HEK293 (cell line): ENCODE data around the gene SCN5A.

Source experiments
- CTCF ChIA-PET: fragments of 350-600 bp; formaldehyde crosslinking; extraction: SDS; loops from one replicate; lab custom pipeline; 2021; ENCODE audit warnings: antibody characterized with exemption; lab: Yijun Ruan, JAX
- POLR2A ChIA-PET: fragments of 300-600 bp; formaldehyde crosslinking; extraction: SDS; loops from one replicate; lab custom pipeline; 2020; ENCODE audit warnings: antibody characterized with exemption, inconsistent platforms; lab: Yijun Ruan, JAX
- H3K27ac ChIP-seq: fragments of 200-500 bp; sonication (Bioruptor generic); 2 replicates; pipeline ENCODE4 v1.5.1; 2014; ENCODE audit warnings: low read depth, low read length, control low read depth, inconsistent platforms; ENCODE audit errors: extremely low read depth
- H3K36me3 ChIP-seq, 2 experiments: fragments of 200-500 bp in 1 of 2; sonication (Bioruptor generic) in 1 of 2; 1 replicate in 1 of 2; 2 replicates in 1 of 2; pipeline ENCODE4 v1.5.1; 2014 to 2017; ENCODE audit warnings: inconsistent platforms in 2 of 2, low read length in 2 of 2; ENCODE audit not compliant: control insufficient read depth in 2 of 2, insufficient read depth in 1 of 2
- H3K4me1 ChIP-seq: fragments of 200-500 bp; sonication (Bioruptor generic); 2 replicates; pipeline ENCODE4 v1.5.1; 2014; ENCODE audit warnings: mild to moderate bottlenecking, low read length, inconsistent platforms; ENCODE audit not compliant: control insufficient read depth, insufficient read depth
- H3K4me3 ChIP-seq: 2 replicates; pipeline ENCODE4 v1.5.1; 2011; ENCODE audit warnings: low read depth, mild to moderate bottlenecking, control low read depth, low read length, moderate library complexity
- H3K9me3 ChIP-seq: fragments of 200-500 bp; sonication (Bioruptor generic); 2 replicates; pipeline ENCODE4 v1.5.1; 2014; ENCODE audit warnings: low read depth, low read length, inconsistent platforms; ENCODE audit not compliant: control insufficient read depth, insufficient read depth
- EGR2 ChIP-seq: fragments of 450-650 bp; formaldehyde crosslinking; IDR thresholded peaks from 2 replicates; pipeline ENCODE4 v1.5.1; 2016; ENCODE audit warnings: low read depth, missing biosample characterization, missing genetic modification characterization
- FEZF1 ChIP-seq: fragments of 450-650 bp; formaldehyde crosslinking; IDR thresholded peaks from 2 replicates; pipeline ENCODE4 v1.5.1; 2016; ENCODE audit warnings: missing biosample characterization, missing genetic modification characterization
- IKZF3 ChIP-seq: fragments of 450-650 bp; IDR thresholded peaks from 2 replicates; pipeline ENCODE4 v1.5.0; 2018; ENCODE audit warnings: missing biosample characterization, mild to moderate bottlenecking, missing genetic modification characterization, moderate library complexity
- KLF9 ChIP-seq: fragments of 450-650 bp; formaldehyde crosslinking; IDR thresholded peaks from 2 replicates; pipeline ENCODE4 v1.5.1; 2016; ENCODE audit warnings: missing biosample characterization, missing genetic modification characterization, low read depth
- SCRT2 ChIP-seq: fragments of 450-650 bp; formaldehyde crosslinking; IDR thresholded peaks from 2 replicates; pipeline ENCODE4 v1.5.1; 2016; ENCODE audit warnings: missing biosample characterization, missing genetic modification characterization
- TRIM28 ChIP-seq: IDR thresholded peaks from 2 replicates; pipeline ENCODE4 v1.6.1; 2011; ENCODE audit warnings: low read length, control low read depth, borderline replicate concordance
- WT1 ChIP-seq: fragments of 450-650 bp; formaldehyde crosslinking; IDR thresholded peaks from 2 replicates; pipeline ENCODE4 v1.5.1; 2016; ENCODE audit warnings: missing biosample characterization, missing genetic modification characterization
- YY1 ChIP-seq: fragments of 450-650 bp; formaldehyde crosslinking; IDR thresholded peaks from 2 replicates; pipeline ENCODE4 v1.5.1; 2018; ENCODE audit warnings: missing biosample characterization, missing genetic modification characterization
- YY2 ChIP-seq: fragments of 450-650 bp; formaldehyde crosslinking; IDR thresholded peaks from 2 replicates; pipeline ENCODE4 v1.5.1; 2016; ENCODE audit warnings: missing biosample characterization, missing genetic modification characterization
- ZFHX2 ChIP-seq: fragments of 450-650 bp; formaldehyde crosslinking; conservative IDR thresholded peaks from 2 replicates; pipeline ENCODE4 v1.5.1; 2016; ENCODE audit warnings: missing biosample characterization, missing genetic modification characterization
- ZNF10 ChIP-seq: fragments of 450-650 bp; formaldehyde crosslinking; IDR thresholded peaks from 2 replicates; pipeline ENCODE4 v1.5.1; 2017; ENCODE audit warnings: missing biosample characterization, missing genetic modification characterization
- ZNF140 ChIP-seq: fragments of 450-650 bp; formaldehyde crosslinking; IDR thresholded peaks from 2 replicates; pipeline ENCODE4 v1.5.1; 2016; ENCODE audit warnings: missing biosample characterization, missing genetic modification characterization
- ZNF211 ChIP-seq: fragments of 450-650 bp; formaldehyde crosslinking; IDR thresholded peaks from 2 replicates; pipeline ENCODE4 v1.5.1; 2016; ENCODE audit warnings: low read depth, missing biosample characterization, missing genetic modification characterization
- ZNF248 ChIP-seq: fragments of 450-650 bp; formaldehyde crosslinking; IDR thresholded peaks from 2 replicates; pipeline ENCODE4 v1.5.1; 2017; ENCODE audit warnings: missing biosample characterization, missing genetic modification characterization
- ZNF560 ChIP-seq: fragments of 450-650 bp; formaldehyde crosslinking; IDR thresholded peaks from 2 replicates; pipeline ENCODE4 v1.5.1; 2017; ENCODE audit warnings: missing biosample characterization, missing genetic modification characterization, borderline replicate concordance
- ZNF610 ChIP-seq: fragments of 450-650 bp; formaldehyde crosslinking; IDR thresholded peaks from 2 replicates; pipeline ENCODE4 v1.5.1; 2016; ENCODE audit warnings: missing biosample characterization, missing genetic modification characterization, borderline replicate concordance
- ZNF670 ChIP-seq: fragments of 450-650 bp; formaldehyde crosslinking; IDR thresholded peaks from 2 replicates; pipeline ENCODE4 v1.5.1; 2016; ENCODE audit warnings: missing biosample characterization, missing genetic modification characterization, low read depth
- ZNF791 ChIP-seq: fragments of 450-650 bp; formaldehyde crosslinking; IDR thresholded peaks from 2 replicates; pipeline ENCODE4 v1.5.1; 2016; ENCODE audit warnings: missing biosample characterization, missing genetic modification characterization
- ZNF830 ChIP-seq: fragments of 450-650 bp; IDR thresholded peaks from 2 replicates; pipeline ENCODE4 v1.5.0; 2018; ENCODE audit warnings: missing biosample characterization, missing genetic modification characterization, low read depth, mild to moderate bottlenecking, moderate library complexity
- TF ChIP-seq, protein P1 (sequence below): fragments of 450-650 bp; formaldehyde crosslinking; IDR thresholded peaks from 2 replicates; pipeline ENCODE4 v1.5.0; 2017; ENCODE audit warnings: missing biosample characterization, missing genetic modification characterization, borderline replicate concordance
- TF ChIP-seq, protein P2 (sequence below): fragments of 450-650 bp; formaldehyde crosslinking; IDR thresholded peaks from 2 replicates; pipeline ENCODE4 v1.5.1; 2016; ENCODE audit warnings: missing biosample characterization, missing genetic modification characterization, low read depth
- TF ChIP-seq, protein P3 (sequence below): fragments of 450-650 bp; formaldehyde crosslinking; IDR thresholded peaks from 2 replicates; pipeline ENCODE4 v1.5.1; 2016; ENCODE audit warnings: missing biosample characterization, missing genetic modification characterization
- TF ChIP-seq, protein P4 (sequence below): fragments of 450-650 bp; formaldehyde crosslinking; IDR thresholded peaks from 2 replicates; pipeline ENCODE4 v1.5.1; 2016; ENCODE audit warnings: missing biosample characterization, missing genetic modification characterization
- TF ChIP-seq, protein P5 (sequence below): fragments of 450-650 bp; formaldehyde crosslinking; IDR thresholded peaks from 2 replicates; pipeline ENCODE4 v1.5.1; 2016; ENCODE audit warnings: missing biosample characterization, missing genetic modification characterization
- TF ChIP-seq, protein P6 (sequence below): fragments of 450-650 bp; formaldehyde crosslinking; IDR thresholded peaks from 2 replicates; pipeline ENCODE4 v1.5.1; 2016; ENCODE audit warnings: missing biosample characterization, missing genetic modification characterization

The SCN5A gene

DNA sequence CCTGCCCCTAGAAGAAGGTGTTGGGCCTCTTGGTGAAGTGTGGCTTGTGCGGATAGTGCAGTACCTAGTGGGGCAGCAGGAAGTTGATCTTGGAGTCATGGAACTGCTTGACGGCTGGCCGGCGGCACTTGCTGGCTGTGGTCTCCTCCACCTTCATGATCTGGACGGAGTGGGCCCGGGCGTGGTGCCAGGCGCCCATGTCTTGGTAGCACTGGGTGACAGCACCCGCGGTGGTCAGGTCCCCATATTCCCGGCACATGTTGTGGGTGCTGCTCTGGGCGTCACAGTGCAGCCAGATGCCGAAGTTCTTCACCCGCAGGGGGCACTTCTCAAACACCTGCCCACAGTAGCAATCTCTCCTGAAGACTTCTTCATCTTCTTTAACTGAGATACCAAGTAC, 122.7 kb downstream of the SCN5A start (continued):
- TF ChIP-seq KLF9 (tag by site-specific recombination): no peak

DNA sequence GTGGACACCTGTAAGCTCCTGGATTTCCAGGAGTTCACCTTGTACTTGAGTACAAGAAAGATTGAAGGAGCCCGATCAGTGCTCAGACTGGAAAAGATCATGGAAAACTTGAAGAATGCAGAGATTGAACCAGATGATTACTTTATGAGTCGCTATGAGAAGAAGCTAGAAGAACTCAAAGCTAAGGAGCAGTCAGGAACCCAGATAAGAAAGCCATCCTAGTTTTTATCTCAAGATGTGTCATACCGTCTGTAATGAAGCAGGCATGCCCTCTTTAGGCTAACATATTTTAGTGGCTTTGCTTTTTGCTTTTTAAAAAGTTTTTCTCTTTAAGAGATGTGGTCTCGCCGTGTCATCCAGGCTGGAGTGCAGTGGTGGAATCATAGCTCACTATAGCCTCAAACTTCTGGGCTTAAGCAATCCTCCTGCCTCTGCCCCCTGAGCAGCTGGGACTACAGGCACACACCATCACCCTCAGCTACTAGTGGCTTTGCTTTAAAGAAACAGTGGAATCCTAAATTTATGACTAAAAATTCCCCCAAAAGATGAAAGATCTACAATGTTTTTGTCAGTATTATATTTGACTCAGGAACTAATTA, 125.2 kb downstream of the SCN5A start:
- H3K4me1 ChIP-seq: no peaks in the 10 kb centered on the region
- H3K36me3 ChIP-seq: peaks cover 8 to 63% of the 10 kb centered on the region in 2 experiments
- POLR2A ChIA-PET: no interaction called here
- H3K4me3 ChIP-seq: no peak overlapping the region
- no peaks in the 10 kb centered on the region for H3K9me3 ChIP-seq
- no peak overlapping the region for H3K27ac ChIP-seq
- TF ChIP-seq SCRT2 (tag by site-specific recombination) (no peak), ZFHX2 (tag by site-specific recombination) (no peak), ZNF560 (tag by site-specific recombination) (no peak), FEZF1 (tag by site-specific recombination) (no peak), ZNF140 (tag by site-specific recombination) (no peak), YY1 (tag by site-specific recombination) (no peak), WT1 (tag by site-specific recombination) (no peak), ZNF10 (tag by site-specific recombination) (no peak), ZNF670 (tag by site-specific recombination) (no peak), ZNF830 (tag by site-specific recombination) (no peak), IKZF3 (no peak), TRIM28 (no peak), EGR2 (tag by site-specific recombination) (no peak), ZNF248 (tag by site-specific recombination) (no peak)
- TF ChIP-seq, protein P1, sequence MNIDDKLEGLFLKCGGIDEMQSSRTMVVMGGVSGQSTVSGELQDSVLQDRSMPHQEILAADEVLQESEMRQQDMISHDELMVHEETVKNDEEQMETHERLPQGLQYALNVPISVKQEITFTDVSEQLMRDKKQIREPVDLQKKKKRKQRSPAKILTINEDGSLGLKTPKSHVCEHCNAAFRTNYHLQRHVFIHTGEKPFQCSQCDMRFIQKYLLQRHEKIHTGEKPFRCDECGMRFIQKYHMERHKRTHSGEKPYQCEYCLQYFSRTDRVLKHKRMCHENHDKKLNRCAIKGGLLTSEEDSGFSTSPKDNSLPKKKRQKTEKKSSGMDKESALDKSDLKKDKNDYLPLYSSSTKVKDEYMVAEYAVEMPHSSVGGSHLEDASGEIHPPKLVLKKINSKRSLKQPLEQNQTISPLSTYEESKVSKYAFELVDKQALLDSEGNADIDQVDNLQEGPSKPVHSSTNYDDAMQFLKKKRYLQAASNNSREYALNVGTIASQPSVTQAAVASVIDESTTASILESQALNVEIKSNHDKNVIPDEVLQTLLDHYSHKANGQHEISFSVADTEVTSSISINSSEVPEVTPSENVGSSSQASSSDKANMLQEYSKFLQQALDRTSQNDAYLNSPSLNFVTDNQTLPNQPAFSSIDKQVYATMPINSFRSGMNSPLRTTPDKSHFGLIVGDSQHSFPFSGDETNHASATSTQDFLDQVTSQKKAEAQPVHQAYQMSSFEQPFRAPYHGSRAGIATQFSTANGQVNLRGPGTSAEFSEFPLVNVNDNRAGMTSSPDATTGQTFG (tag by site-specific recombination): no peak
- TF ChIP-seq, protein P2, sequence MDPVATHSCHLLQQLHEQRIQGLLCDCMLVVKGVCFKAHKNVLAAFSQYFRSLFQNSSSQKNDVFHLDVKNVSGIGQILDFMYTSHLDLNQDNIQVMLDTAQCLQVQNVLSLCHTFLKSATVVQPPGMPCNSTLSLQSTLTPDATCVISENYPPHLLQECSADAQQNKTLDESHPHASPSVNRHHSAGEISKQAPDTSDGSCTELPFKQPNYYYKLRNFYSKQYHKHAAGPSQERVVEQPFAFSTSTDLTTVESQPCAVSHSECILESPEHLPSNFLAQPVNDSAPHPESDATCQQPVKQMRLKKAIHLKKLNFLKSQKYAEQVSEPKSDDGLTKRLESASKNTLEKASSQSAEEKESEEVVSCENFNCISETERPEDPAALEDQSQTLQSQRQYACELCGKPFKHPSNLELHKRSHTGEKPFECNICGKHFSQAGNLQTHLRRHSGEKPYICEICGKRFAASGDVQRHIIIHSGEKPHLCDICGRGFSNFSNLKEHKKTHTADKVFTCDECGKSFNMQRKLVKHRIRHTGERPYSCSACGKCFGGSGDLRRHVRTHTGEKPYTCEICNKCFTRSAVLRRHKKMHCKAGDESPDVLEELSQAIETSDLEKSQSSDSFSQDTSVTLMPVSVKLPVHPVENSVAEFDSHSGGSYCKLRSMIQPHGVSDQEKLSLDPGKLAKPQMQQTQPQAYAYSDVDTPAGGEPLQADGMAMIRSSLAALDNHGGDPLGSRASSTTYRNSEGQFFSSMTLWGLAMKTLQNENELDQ (tag by site-specific recombination): no peak
- TF ChIP-seq, all 188 proteins: peak for 0
- CTCF ChIA-PET: interaction anchor here (0.7 to 2.5 kb wide), 7 partner anchors 14 to 135 kb away, joined by 3 to 10 read pairs (median 4); partner anchors contain the start of gene EXOG

DNA sequence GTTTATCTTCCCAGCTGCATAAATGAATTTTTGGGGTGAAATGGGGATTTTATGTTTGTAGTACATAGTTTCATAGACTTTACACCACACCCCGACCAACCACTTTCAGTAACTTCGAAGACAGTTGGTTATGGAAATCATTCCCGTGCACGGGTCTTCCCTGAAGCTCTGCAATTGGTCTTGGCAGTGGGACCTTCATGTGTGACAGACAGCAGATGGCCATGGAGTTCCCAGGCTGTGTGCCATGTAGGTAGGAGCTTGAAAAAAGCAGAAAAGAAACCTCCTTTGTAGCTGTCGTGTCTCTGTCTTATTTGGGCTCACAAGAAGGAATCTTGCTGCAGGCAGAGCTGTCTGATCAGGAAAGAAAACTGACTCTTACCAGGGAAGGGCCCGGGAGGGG, 127.5 kb downstream of the SCN5A start:
- Histone ChIP-seq H3K9me3 (no peaks in the 10 kb centered on the region), H3K27ac (no peak overlapping the region), H3K36me3 (peaks cover 8 to 54% of the 10 kb centered on the region in 2 experiments), H3K4me1 (no peaks in the 10 kb centered on the region), H3K4me3 (no peak overlapping the region)
- POLR2A ChIA-PET: interaction anchor here (0.6 kb wide), 1 partner anchor 19 kb away, joined by 3 read pairs; no protein-coding TSS in a partner anchor
- CTCF ChIA-PET: interaction anchor here (0.5 to 4.4 kb wide), 42 partner anchors 9 to 766 kb away, joined by 3 to 65 read pairs (median 6); no protein-coding TSS in a partner anchor
- TF ChIP-seq ZNF610 (tag by site-specific recombination) (no peak), ZFHX2 (tag by site-specific recombination) (no peak), ZNF791 (tag by site-specific recombination) (no peak), ZNF211 (tag by site-specific recombination) (no peak), YY2 (tag by site-specific recombination) (no peak)
- TF ChIP-seq, protein P3, sequence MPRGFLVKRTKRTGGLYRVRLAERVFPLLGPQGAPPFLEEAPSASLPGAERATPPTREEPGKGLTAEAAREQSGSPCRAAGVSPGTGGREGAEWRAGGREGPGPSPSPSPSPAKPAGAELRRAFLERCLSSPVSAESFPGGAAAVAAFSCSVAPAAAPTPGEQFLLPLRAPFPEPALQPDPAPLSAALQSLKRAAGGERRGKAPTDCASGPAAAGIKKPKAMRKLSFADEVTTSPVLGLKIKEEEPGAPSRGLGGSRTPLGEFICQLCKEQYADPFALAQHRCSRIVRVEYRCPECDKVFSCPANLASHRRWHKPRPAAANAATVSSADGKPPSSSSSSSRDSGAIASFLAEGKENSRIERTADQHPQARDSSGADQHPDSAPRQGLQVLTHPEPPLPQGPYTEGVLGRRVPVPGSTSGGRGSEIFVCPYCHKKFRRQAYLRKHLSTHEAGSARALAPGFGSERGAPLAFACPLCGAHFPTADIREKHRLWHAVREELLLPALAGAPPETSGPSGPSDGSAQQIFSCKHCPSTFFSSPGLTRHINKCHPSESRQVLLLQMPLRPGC (tag by site-specific recombination): no peak
- TF ChIP-seq, protein P4, sequence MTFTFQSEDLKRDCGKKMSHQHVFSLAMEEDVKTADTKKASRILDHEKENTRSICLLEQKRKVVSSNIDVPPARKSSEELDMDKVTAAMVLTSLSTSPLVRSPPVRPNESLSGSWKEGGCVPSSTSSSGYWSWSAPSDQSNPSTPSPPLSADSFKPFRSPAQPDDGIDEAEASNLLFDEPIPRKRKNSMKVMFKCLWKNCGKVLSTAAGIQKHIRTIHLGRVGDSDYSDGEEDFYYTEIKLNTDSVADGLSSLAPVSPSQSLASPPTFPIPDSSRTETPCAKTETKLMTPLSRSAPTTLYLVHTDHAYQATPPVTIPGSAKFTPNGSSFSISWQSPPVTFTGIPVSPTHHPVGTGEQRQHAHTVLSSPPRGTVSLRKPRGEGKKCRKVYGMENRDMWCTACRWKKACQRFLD (tag by site-specific recombination): no peak
- TF ChIP-seq, protein P5, sequence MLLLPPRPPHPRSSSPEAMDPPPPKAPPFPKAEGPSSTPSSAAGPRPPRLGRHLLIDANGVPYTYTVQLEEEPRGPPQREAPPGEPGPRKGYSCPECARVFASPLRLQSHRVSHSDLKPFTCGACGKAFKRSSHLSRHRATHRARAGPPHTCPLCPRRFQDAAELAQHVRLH (tag by site-specific recombination): no peak
- TF ChIP-seq, protein P6, sequence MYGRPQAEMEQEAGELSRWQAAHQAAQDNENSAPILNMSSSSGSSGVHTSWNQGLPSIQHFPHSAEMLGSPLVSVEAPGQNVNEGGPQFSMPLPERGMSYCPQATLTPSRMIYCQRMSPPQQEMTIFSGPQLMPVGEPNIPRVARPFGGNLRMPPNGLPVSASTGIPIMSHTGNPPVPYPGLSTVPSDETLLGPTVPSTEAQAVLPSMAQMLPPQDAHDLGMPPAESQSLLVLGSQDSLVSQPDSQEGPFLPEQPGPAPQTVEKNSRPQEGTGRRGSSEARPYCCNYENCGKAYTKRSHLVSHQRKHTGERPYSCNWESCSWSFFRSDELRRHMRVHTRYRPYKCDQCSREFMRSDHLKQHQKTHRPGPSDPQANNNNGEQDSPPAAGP (tag by site-specific recombination): no peak
